HTR-8/SVneo (cell line): ENCODE measurements around the gene ACAP2.
"Not testable (repeated sequence)": the region's sequence is repeated elsewhere in the genome, so short reads cannot be mapped to it uniquely, and the experiment has no call there.

Experiments used
- DNase-seq: peaks from one replicate; pipeline ENCODE4 v3.0.0; 2011; ENCODE audit warnings: low spot score, mixed read lengths; ENCODE audit not compliant: insufficient read length
- FAIRE-seq: peaks from 2 replicates; lab custom pipeline; 2011; peaks lifted over from hg19 to GRCh38; lab: Jason Lieb, UNC

The ACAP2 gene

DNA sequence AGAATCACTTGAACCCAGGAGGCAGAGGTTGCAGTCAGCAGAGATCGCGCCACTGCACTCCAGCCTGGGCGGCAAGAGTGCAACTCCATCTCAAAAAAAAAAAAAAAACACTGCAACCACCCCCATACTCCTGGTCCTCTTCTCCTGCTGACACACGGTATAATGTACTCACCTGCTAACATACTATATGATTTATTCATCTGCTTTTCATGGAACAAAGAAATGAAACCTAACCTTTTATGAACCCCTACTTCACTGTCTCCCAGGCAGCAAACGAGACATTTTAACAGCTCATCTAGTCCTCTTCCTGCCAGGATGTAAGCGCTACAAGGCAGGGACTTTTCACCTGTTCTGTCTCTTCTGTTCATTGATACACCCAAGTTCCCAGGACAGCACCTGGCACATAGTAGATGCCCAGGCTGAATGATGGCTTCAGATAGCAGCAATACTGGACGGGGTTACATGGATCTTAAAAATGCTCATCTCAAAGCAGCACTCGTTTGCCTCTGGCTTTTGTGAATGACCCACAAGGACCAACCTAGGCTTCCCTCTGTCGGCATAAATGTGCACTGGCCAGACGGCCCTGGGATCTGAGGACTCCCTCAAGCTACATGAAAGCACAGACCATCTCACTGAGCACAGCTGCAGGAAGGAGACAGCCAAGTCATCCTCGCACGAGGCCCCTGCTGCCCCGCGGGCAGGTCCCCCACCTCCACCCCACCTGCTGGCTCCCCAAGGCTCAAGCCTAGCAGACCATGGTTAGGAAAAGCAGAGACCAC is 192.2 kb downstream of the ACAP2 start:
- FAIRE-seq (no peak), DNase-seq (no peak)

DNA sequence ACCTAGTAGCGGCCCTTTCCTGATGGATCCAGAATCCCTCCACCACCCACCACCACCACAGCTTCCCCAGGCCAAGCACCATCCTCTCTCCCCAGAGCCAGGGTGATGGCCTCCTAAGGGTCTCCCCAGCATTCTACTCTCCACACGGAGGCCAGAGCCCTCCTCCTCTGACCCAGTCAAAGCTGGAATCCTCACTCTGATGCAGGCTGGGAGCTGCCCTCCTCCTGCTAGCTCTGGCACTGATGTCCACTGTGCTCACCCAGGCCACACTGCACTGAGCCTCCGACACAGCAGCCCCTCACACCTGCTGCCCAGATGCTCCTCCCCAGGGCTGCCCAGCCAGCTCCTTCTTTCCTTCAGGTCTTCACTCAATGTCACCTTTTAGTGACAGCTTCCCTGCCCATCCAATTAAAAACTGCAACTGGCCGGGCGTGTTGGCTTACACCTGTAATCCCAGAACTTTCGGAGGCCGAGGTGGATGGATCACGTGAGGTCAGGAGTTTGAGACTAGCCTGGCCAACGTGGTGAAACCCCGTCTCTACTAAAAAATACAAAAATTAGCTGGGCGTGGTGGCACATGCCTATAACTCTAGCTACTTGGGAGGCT is 192.9 kb downstream of the ACAP2 start:
- FAIRE-seq (no peak), DNase-seq (no peak)

DNA sequence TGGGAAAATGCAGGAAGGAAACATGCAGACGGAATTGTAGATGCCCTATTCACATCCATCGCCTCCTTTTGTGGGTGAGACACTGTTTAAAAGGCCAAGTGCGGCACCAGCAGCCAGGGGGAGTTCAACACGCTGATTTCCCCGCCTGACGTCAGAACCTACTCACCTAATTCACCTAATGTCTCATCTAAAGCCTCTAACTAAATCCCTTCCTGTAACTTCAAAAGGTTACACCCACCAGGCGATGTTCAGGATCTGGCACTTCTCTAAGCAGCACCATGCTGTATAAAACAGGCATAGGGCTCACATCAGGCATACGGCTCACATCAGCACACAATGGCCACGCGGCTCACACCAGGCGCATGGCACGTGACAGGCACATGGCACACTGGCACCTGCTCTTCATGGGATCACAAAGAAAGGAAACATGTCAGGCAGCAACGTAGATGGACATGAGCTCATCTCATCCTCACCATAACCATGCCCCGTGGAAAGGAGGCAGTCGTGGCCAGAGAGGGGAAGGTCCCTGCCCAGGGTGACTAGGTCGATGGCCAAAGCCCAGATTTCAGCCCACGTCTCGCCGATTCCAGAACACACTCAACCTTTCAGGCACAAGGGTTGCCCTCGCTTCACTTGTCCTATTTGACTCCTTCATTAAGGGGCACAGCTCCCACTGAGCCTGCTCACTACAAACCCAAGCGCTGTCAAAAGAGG is 193.6 kb downstream of the ACAP2 start:
- DNase-seq (no peak), FAIRE-seq (no peak)

DNA sequence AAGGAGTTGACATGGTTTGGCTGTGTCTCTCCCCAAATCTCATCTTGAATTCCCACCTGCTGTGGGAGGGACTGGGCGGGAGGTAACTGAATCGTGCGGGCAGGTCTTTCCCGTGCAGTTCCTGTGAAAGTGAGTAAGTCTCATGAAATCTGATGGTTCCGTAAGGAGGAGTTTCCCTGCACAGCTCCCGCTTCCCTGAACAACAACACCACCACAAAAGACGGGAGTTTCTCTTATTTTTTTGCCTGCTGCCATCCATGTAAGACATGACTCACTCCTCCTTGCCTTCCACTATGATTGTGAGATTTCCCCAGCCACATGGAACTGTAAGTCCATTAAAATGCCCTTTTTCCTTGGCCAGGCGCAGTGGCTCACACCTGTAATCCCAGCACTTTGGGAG is 194.5 kb downstream of the ACAP2 start:
- DNase-seq (no peak), FAIRE-seq (no peak)

DNA sequence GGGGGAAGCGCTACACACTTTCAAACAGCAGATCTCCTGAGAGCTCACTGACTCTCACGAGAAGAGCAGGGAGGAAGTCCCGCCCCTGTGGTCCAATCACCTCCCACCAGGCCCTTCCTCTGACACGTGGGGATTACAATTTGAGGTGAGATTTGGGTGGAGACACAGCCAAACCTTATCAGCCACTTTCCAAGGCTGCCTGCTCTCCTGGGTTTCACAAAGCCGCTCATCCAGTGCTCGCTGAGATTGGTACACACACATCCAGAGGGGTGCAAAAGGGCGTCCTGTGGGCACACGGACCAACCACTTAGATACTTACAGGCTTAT is 195.0 kb downstream of the ACAP2 start:
- FAIRE-seq = no peak

DNA sequence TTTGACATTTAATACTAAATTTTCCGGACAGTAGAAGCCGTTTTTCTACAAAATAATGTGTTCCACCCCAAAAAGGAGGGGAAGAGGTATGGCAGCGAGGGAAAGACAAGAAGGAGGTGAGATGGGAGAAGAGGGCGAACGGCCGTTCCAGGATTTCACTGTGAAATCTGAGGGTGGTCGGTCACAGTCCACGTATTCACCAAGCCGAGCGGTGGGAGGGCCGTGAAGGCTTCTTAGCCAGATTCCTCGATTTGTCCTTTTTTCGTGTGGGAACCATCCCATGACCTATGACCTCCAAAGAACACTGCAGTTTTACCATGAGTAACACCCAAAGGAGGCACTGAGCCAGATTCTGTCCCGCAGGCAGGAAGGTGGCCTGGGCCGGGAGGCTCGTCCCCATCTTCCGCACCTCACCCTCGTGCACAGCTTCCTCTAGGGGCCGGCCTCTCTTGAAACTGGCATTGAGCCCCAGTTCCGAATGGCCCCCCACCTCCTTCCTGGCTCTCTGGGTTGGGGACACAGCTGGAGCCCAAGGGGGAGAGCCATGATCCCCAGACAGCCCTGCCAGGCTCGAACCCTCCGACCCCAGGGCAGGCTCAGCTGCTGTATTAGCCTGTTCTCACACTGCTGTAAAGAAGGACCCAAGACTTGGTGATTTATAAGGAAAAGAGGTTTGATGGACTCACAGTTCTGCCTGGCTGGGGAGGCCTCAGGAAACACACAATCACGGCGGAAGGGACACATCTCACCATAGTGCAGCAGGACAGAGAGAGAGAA is 195.5 kb downstream of the ACAP2 start:
- FAIRE-seq = no peak
- DNase-seq = no peak

More for the DNA sequence above, 195.0 kb downstream of the ACAP2 start:
- no peak for DNase-seq

DNA sequence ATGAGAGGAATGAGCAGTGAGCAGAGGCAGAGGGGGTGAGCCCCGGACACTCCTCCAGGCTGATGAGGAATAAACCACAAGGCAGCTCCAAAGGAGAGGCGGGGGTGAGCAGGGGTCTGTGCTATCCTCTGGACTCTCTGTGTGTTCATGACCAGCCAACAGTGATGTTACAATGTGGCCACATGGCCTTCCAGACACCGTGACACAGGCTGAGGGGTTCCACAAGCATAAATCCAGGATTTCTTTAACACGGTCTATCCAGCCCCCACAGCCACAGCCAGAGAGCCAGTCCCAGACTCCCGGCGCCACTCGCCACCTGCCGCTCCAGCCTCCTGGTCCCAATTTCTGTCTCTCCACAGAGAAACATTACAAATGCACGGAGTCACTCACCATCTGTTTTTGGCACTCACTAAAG is 196.2 kb downstream of the ACAP2 start:
- FAIRE-seq (no peak), DNase-seq (no peak)

DNA sequence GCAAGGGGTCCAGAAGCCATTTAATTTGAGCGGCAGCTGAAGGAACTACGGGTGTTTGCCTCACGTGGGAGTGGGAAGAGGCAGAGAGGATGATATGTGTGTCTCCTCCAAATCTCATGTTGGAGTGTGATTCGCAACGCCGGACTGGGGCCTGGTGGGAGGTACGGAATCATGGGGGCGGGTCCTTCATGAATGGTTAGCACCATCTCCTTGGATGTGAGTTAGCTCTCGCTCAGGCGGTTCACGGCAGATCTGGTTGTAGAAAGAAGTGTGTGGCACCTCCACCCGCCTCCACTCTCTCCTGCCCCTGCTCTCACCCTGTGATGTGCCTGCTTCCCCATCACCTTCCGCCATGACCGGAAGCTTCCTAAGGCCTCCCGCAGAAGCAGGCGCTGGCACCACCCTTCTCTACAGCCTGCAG is 197.3 kb downstream of the ACAP2 start:
- DNase-seq = no peak
- FAIRE-seq = no peak

DNA sequence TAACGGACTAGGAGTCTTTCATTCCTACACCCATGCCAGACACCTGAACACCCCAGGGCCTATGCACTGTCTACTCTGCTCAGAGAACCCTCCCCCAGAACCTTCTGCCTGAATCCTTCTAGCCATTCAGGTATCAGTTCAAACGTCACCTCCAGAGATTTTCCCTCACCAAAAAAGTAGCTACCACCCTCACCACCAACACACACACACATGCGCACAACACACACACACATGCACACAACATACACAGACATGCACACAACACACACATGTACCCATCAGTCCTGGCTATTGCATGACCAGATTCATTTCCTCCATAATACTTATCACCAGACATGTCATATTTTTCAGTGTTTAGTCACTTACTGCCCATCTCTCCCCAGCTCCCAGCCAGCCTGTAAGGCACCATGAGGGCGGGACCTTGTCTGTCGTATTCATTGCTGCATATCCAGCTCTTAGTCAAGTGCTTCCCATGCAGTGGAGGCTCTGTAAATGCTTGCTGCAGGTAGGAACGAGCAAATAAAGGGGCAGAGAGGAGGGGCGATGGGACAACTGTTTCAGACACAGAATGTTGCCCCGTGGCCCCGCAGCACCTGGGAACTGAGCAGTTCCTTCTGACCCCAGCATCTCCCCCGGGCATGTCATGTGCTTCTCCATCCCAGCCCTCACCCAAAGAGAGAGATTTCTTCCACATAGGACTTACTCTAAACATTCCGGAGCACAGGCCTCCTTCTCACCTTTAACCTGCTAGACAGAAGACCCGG is 201.0 kb downstream of the ACAP2 start:
- DNase-seq (no peak), FAIRE-seq (peak; percentile 63)

DNA sequence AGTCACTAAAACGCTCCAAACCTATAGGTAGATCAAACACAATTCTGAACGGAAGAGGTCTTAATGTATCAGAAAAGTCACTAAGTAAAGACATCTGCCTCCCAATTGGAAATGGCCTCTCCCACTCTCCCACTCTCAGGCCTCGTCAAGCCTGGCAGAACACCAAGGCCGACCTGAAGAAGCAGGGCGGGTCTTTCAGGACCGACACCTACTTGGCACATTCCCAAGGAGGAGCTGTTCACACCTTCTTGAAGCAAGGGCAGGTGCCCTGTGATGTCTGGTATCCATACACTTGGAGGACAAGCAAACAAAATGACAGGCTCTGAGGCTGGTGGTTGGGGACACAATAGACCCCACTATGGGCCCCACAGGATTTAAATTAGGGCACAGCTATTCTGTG is 201.9 kb downstream of the ACAP2 start:
- no peak for DNase-seq
- FAIRE-seq = no peak

DNA sequence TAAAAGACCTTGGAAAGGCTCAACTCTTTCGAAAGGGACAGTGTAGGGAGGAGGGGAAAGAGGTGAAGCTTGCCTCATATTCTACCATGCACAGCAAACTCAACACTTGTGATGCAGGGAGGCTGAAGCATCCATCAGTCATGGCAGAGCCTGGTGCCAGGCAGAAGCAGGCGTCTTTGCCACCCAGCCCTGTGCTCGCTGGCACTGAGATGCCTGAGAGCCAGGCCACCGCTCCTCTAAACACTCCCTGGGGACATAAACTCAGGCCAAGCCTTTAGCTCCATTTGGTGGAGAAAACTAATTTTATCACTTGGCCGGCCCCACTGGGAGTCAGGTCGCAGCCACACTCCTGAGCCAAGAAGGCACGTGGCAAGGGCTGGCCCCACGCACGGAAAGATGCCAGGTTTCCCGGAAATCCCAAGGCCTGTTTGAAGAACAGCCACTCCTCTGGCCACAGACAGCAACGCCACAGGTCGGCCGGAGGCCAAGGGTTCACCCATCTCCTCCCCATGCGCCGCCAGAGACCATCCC is 202.6 kb downstream of the ACAP2 start:
- DNase-seq (no peak), FAIRE-seq (no peak)

DNA sequence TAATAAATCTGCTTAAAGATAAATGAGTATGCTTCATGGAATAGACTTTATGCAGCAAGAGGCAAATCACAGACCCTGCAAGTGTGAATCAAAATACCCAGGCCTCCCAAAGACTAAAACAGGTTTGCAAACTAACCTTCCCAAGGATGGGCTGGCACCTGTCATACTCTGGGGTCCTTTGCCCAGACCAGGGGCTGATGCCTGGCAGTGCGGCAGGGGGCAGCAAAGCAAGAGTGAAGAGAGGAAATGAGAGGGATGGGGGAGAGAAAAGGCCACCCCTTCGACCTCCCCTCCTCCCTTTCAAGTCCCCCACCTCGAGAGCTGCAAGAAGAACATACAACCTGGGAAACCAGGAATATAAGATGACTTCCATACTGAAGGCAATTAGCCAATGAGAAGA is 203.7 kb downstream of the ACAP2 start:
- DNase-seq (no peak), FAIRE-seq (no peak)

DNA sequence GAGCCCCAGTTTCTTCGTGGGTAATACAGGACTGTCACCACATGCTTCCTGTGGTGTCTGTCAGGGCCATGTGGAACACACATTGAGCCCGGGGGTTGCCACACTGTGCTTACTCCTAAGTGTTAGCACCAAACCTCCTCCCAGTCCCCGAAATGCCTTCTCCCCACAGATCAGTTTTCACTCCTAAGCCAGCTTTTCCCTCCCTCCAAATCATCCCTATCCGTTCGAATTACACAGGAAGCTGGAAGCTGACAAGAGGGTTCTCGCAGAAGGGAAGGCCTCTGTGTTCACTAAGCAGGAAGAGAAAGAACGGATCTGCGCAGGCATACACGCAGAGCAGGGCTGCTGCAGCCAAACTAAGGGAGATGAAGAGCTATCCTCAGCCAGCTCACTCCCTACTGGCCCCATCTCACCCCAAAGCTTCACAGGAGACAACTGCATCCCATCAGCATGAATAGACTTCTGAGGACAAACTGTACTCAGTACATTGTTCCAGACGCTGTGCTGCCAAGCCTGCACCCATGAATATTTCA is 204.2 kb downstream of the ACAP2 start:
- FAIRE-seq (no peak), DNase-seq (no peak)

DNA sequence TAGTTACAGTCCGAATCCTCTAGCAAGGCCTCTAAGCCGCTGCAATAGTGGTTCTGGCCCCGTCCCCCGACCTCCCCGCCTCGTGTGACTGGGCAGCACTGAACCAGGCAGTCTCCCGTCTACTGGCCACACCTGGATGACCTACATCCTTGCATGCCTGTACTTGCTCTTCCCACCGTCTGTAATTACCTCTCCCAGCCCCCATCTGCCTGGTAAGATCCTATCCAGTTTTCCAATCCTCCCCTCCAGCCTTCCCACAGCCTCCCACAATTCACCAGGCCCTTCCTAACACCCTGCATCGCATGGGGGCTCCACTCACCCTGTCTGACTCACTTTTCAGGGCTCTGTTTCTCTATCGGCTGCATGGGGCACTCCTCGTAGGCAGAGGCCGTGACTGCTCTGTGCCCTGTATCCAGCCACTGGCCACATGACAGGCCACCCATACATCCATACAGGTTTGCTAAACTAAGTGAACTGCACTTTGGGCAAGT is 204.7 kb downstream of the ACAP2 start:
- DNase-seq (no peak), FAIRE-seq (no peak)

DNA sequence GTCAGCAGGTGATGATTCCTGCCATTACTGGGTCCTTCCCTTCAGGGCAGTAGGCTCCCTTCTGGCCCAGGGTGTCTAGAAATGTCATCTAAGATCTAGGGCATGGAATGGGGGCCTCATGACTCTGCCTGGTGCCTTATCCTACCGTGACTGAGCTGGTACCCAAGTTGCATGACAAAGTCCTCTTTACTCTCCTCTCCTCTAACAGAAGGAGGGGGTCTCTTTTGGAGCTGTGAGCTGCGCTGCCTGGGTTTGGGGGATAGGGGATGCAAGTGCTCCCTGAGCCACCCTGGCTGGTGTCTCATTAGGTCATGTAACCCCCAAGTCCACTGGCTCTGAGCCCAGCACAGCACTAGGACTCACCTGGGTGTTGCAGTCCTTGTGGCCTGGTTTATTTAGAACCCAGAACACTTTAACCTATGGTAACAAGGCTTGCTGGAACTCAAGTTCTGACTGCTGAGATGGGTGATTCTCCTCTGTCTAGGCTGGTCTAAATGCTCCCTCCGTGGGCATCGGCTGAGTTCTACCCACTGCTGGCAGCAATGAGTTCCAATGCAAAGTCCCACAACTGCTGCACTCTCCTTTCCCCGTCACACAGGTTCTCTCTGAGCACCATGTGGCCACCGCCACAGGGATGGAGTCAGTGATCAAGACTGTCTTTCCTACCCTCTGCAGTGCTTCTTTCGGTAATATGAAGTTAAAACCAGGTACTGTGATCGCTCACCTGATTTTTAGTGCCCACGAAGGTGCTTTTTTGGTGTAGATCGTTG is 205.8 kb downstream of the ACAP2 start:
- DNase-seq (no peak), FAIRE-seq (no peak)

DNA sequence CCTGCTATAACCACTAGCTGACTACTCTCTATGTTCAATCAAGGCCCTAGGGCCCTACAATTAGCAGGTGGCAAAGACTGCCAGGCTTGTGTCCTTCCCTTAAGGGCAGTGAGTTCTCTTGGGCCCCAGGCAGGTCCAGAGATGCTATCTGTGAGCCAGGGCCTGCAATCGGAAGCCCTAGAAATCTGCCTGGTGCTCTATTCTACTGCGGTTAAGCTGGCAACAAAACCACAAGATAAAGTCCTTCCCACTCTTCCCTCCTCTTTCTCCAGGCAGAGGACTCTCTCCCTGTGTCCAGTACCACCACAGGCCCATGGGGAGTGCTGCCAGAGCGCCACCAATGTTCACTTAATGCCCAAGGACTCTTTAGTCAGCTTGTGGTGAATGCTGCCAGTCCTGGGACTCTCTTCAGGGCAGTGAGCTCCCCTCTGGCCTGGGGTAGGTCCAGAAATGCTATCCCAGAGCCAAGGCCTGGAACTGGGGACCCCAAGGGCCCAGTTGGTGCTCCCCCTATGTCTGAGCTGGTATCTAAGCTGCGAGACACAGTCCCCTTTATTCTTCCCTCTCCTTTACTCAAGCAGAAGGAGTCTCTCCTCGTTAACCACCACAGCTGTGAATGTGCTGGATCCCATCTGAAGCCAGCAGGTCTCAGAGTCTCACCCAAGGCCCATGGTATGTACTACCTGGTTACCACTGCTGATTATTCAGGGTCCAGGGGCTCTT is 206.6 kb downstream of the ACAP2 start:
- FAIRE-seq (no peak), DNase-seq (no peak)

DNA sequence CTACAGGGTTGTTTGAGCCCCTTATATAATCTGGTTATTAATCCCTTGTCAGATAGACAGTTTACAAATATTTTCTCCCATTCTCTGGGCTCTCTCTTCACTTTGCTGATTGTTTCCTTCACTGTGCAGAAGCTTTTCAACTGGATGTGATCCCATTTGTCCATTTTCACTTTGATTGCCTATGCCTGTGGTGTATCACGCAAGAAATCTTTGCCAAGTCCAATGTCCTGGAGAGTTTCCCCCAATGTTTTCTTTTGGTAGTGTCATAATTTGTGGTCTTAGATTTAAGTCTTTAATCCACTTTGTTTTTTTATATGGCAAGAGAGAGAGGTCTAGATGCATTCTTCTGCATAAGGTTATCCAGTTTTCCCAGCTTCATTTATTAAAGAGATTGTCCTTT is 212.6 kb downstream of the ACAP2 start:
- FAIRE-seq (no peak), DNase-seq (no peak)

DNA sequence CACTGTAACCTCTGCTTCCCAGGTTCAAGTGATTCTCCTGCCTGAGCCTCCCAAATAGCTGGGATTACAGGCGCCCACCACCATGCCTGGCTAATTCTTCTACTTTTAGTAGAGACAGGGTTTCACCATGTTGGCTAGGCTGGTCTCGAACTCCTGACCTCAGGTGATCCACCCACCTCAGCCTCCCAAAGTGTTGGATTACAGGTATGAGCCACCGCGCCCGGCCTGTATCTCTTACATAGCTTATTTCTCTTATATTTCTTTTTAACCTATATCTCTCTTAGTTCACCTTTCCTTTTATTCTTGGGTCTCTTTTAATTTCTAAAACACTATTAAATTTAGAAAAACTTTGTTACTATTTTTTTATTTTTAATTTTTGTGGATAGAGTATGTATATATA is 213.9 kb downstream of the ACAP2 start:
- DNase-seq, FAIRE-seq: not testable (repeated sequence)
